Astrocyte of the spinal cord (primary cell): ENCODE results near the gene SLC22A5.

Source experiments
- DNase-seq: peaks from one replicate; pipeline ENCODE4 v3.0.0; 2011; ENCODE audit warnings: low read depth, low spot score
- H3K4me3 ChIP-seq: 2 replicates; pipeline ENCODE4 v1.5.1; 2011; ENCODE audit warnings: low read depth, mild to moderate bottlenecking, low read length, moderate library complexity
- in situ Hi-C: cut with HindIII; loops from 2 replicates; pipeline ENCODE4 v1.10.0; 2017; ENCODE audit warnings: low sequenced_read_pairs
- TF ChIP-seq, protein P1 (sequence below): IDR thresholded peaks from 2 replicates; pipeline ENCODE4 v1.5.1; 2012; ENCODE audit warnings: low read depth, mild to moderate bottlenecking, low read length, inconsistent platforms

Gene SLC22A5

DNA sequence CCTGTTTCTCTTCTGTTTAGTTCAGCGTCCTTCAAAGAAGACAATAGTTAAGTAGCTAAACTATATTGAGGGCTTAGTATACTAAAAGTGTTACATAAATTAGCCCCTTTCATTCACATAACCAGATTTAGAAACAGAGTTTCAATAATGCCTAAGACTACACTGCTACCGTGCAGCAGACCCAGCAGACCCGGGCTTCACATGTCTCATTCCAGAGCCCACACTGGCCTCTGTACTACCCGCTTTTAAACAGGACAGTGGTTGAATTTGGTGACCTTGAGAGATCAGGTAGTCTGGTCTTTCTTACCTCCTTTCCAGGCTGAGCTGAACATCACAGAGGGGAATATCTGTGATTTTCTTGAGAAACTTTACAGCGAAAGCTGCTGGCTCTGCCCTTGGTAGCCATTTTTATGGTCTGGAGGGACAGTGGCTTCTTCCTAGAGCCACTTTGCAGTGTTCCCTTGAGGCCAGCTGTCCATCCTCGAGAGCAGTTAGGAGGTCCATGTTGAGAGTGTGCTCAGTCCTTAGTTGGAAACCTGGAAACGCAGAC lies 56.5 kb downstream of the SLC22A5 start:
- no peak for DNase-seq
- no peak overlapping the region for H3K4me3 ChIP-seq
- in situ Hi-C loops: no loop called here
- TF ChIP-seq, protein P1, sequence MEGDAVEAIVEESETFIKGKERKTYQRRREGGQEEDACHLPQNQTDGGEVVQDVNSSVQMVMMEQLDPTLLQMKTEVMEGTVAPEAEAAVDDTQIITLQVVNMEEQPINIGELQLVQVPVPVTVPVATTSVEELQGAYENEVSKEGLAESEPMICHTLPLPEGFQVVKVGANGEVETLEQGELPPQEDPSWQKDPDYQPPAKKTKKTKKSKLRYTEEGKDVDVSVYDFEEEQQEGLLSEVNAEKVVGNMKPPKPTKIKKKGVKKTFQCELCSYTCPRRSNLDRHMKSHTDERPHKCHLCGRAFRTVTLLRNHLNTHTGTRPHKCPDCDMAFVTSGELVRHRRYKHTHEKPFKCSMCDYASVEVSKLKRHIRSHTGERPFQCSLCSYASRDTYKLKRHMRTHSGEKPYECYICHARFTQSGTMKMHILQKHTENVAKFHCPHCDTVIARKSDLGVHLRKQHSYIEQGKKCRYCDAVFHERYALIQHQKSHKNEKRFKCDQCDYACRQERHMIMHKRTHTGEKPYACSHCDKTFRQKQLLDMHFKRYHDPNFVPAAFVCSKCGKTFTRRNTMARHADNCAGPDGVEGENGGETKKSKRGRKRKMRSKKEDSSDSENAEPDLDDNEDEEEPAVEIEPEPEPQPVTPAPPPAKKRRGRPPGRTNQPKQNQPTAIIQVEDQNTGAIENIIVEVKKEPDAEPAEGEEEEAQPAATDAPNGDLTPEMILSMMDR: no peak

- peak; percentile 91 for DNase-seq
- TF ChIP-seq, protein P1: peak; percentile 54
- in situ Hi-C loops: no loop called here
- no peak overlapping the region for H3K4me3 ChIP-seq
These were observed 57.1 kb downstream of the SLC22A5 start for GRCh38 chr5:132426525-132427138.

- in situ Hi-C loops: no loop called here
- H3K4me3 ChIP-seq: no peak overlapping the region
- TF ChIP-seq, protein P1: no peak
- no peak for DNase-seq
These were observed 58.0 kb downstream of the SLC22A5 start for GRCh38 chr5:132427281-132428146.

DNA sequence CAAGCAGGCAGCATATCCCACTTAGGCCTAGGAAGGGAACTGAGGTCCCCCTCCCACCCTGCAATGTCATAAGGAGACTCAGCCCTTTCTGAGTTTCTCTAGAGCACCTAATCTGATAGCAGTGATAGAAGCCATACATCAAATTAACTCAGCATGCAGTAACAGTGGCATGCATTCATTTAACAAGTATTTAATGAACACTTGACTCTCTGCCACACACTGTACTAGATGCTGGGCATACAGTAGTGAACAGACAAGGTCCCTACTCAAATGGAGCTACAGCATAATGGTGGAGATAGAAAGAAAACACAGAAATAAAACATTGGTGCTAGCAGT lies 58.6 kb downstream of the SLC22A5 start:
- TF ChIP-seq, protein P1: no peak
- in situ Hi-C loops: no loop called here
- no peak for DNase-seq
- H3K4me3 ChIP-seq: no peak overlapping the region

GRCh38 chr5:132428484-132429462 lies 59.3 kb downstream of the SLC22A5 start:
- TF ChIP-seq, protein P1: no peak
- in situ Hi-C loops: no loop called here
- DNase-seq: peak; percentile 78
- no peak overlapping the region for H3K4me3 ChIP-seq
